SH-SY5Y (cell line): ENCODE data around the gene SLC7A5.

Experiments used
- GATA2 ChIP-seq: IDR thresholded peaks from 2 replicates; pipeline ENCODE4 v1.6.1; 2011; ENCODE audit warnings: mild to moderate bottlenecking, low read depth, low read length
- GATA3 ChIP-seq: IDR thresholded peaks from 2 replicates; pipeline ENCODE4 v1.6.1; 2011; ENCODE audit warnings: low read depth, mild to moderate bottlenecking, low read length, moderate library complexity

The SLC7A5 gene

GRCh38 chr16:87848676-87849345, 20.5 kb downstream of the SLC7A5 start:
- no peak for TF ChIP-seq GATA3
- no peak for TF ChIP-seq GATA2

GRCh38 chr16:87847785-87848675, 21.3 kb downstream of the SLC7A5 start:
- no peak for TF ChIP-seq GATA3

DNA sequence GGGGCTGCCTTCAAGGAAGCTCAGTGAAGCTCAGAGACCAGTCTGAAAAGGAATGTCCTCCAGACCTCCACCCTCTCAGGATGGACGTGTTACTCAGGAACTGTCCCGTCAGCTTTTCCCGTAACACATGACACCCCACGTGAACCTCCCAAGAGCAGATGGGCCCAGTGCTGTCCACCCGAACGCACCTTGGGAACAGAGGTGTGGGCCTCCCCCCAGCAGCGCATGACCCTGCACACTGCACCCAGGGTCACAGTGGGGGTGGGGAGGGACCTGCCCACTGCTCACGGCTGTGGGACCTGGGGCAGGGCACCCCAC, 21.9 kb downstream of the SLC7A5 start:
- no peak for TF ChIP-seq GATA3
- no peak for TF ChIP-seq GATA2

- TF ChIP-seq GATA3 (no peak), GATA2 (no peak)
These were observed 22.4 kb downstream of the SLC7A5 start for GRCh38 chr16:87846705-87847466.

DNA sequence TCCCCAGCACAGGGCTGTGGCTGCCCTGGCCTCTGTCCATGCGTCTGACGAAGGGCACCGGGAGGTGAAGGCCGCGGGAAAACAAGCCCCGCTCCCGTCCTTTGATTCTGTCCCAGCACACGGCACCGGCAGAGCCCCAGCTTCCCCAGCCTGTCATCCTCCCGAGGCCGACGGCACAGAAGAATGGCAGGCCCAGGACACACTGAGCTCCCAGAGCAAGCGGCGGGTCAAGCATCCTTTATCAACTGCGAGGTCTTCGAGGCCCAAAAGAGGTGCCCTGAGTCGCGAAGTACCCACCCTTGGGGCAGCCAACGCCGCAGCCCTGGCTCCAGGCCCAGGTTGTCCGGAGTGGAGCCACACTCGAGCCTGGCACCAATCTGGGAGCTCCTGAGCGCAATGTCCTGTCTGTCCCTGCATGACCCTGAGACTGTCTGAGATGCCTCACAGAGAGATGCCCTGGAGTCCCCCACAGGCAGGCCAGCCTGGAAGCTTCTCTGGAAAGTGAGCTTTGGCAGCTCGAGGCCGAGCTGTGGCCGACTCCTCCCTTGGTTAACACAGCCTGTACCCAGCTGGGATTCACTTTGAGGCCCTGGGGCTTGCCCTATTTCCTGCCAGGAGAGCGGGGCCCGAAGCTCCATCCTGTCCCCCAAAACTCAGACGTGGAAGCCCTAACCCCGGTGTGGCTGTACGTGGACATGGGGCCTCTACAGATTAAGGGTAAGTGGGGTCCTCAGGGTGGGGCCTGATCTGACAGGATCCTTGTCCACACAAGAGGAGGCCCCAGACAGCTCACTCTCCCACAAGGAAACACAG, 23.3 kb downstream of the SLC7A5 start:
- no peak for TF ChIP-seq GATA2
- TF ChIP-seq GATA3 = no peak

- TF ChIP-seq GATA3 (no peak), GATA2 (no peak)
These were observed 24.1 kb downstream of the SLC7A5 start for GRCh38 chr16:87845213-87845612.

- no peak for TF ChIP-seq GATA3
- no peak for TF ChIP-seq GATA2
These were observed 24.5 kb downstream of the SLC7A5 start for GRCh38 chr16:87844809-87845208.

- TF ChIP-seq GATA3 (no peak), GATA2 (no peak)
These were observed 25.1 kb downstream of the SLC7A5 start for GRCh38 chr16:87844120-87844733.

GRCh38 chr16:87843678-87844105, 25.6 kb downstream of the SLC7A5 start:
- TF ChIP-seq GATA2 (no peak), GATA3 (no peak)

DNA sequence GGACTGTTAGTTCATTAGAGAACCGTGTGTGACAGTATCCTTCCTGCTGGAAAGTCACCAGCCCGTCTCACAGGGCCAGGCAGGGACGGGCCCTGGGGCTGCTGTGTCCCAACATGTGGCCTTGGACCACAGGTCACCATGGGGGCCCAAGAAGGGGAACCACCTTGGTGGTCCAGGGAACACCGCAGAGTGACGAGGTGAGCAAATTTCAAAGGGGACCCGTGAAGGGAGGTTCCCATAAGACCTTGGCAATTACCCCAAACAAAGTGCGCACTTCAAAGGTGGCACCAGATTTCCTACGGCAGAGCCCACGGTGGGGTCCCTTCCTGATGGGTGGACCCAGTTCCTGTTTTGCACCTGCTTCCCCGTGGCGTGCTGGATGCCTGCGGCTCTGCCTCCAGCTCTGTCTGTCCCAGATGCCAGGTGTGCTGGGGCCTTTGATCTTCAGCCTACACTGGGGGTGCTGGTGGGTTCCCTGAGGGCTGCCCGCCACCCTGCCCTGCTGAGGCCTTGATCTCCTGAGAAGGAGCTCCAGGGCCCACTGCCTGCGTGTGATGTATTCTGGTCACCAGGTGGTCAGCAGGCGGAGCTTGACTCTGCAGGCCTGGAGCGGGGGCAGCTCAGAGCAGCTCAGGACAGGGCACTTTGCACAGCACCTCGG, 27.0 kb downstream of the SLC7A5 start:
- TF ChIP-seq GATA3 (no peak), GATA2 (no peak)

GRCh38 chr16:87841340-87842208, 27.7 kb downstream of the SLC7A5 start:
- TF ChIP-seq GATA3 = no peak
- no peak for TF ChIP-seq GATA2

DNA sequence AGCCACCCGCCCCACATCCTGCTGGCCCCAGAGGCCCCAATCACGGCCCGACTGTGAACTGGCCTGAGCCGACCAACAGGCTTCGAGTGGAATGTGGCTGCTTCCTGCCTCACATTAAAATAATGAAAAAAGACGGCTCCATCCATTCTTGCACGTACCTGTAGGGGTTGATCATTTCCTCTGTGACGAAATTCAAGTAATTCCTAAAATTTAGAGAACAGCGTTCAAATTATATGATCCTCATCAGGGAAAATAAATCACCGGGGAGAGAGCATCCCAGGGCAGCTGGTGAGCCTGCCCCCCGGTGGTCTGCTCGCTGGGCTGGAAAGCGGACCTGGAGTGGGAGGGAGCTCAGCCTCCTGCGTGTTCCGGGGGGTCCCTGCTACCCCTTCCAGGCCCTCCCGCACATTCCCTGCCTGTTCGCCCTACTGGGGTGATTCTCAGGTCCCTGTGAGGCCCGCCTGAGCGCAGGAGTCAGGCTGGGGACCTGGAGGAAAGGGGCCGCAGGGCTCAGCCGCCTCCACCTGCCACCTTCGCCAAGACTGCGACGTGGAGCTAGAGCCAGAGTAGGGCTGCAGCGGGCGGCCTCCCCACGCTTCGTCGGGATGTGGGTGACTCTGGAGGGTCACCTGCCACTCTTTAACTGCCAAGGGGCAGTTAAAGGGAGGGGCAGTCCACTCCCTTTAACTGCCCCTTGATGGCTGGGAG, 28.9 kb downstream of the SLC7A5 start:
- TF ChIP-seq GATA2 = no peak
- TF ChIP-seq GATA3 = no peak
